IMR-90 (cell line): Measurements from ENCODE around the gene RRP15. TPM values are rescaled to one million over a fixed set of nuclear protein-coding genes. Genes with fewer than 3 reads are reported as not detected.

Experiments used
- ATAC-seq: fragments of 200-7000 bp; cut with Tn5 transposase; 2 replicates; pipeline ENCODE4 v1.9.1; 2020; ENCODE audit warnings: low read depth, mild to moderate bottlenecking, moderate library complexity
- BruUV-seq: library from RNA; stranded (reverse); fragments of 400-500 nt; replicated peaks from 2 replicates; lab custom pipeline; 2021; lab: Mats Ljungman, UMichigan
- CTCF ChIA-PET: fragments of 300-600 bp; formaldehyde crosslinking; extraction: SDS; loops from one replicate; lab custom pipeline; 2021; ENCODE audit warnings: antibody characterized with exemption; lab: Yijun Ruan, JAX
- POLR2A ChIA-PET: fragments of 300-600 bp; sonication (Branson Sonifier 250); formaldehyde crosslinking; loops from one replicate; lab custom pipeline; 2022; ENCODE audit warnings: antibody characterized with exemption; ENCODE audit not compliant: unreplicated experiment; lab: Charles Lee
- DNase-seq: peaks from one replicate; pipeline ENCODE4 v3.0.0; 2013
- H2AFZ ChIP-seq: replicated peaks from 2 replicates; pipeline ENCODE3; 2013; ENCODE audit warnings: low read length, mild to moderate bottlenecking; ENCODE audit not compliant: poor library complexity
- H2AK5ac ChIP-seq: 2 replicates; pipeline ENCODE4 v1.6.1; 2013; ENCODE audit warnings: low read depth, low read length, inconsistent platforms
- H2AK9ac ChIP-seq: replicated peaks from 2 replicates; pipeline ENCODE3; 2013; ENCODE audit warnings: mild to moderate bottlenecking, low read depth, low read length, moderate library complexity; ENCODE audit not compliant: poor library complexity
- H2BK120ac ChIP-seq: 2 replicates; pipeline ENCODE4 v1.6.1; 2013; ENCODE audit warnings: low read depth, low read length, inconsistent platforms
- H2BK15ac ChIP-seq: 3 replicates; pipeline ENCODE4 v1.6.1; 2013; ENCODE audit warnings: low read depth, low read length, inconsistent platforms
- H2BK20ac ChIP-seq: 2 replicates; pipeline ENCODE4 v1.6.1; 2013; ENCODE audit warnings: low read depth, mild to moderate bottlenecking, inconsistent platforms, low read length, moderate library complexity
- H2BK5ac ChIP-seq: 2 replicates; pipeline ENCODE4 v1.6.1; 2013; ENCODE audit warnings: mild to moderate bottlenecking, low read depth, low read length, inconsistent platforms; ENCODE audit not compliant: poor library complexity, severe bottlenecking
- H3K14ac ChIP-seq: replicated peaks from 2 replicates; pipeline ENCODE4 v1.6.1; 2013; ENCODE audit warnings: low read depth, low read length, inconsistent platforms
- H3K18ac ChIP-seq: 2 replicates; pipeline ENCODE4 v1.6.1; 2013; ENCODE audit warnings: low read depth, low read length, control low read depth
- H3K23ac ChIP-seq: 2 replicates; pipeline ENCODE4 v1.6.1; 2013; ENCODE audit warnings: low read depth, low read length, inconsistent platforms
- H3K27ac ChIP-seq: 2 replicates; pipeline ENCODE4 v1.5.1; 2013; ENCODE audit warnings: mild to moderate bottlenecking, control low read depth, low read length; ENCODE audit not compliant: insufficient read depth
- H3K27me3 ChIP-seq: 2 replicates; pipeline ENCODE4 v1.6.1; 2013; ENCODE audit warnings: low read length; ENCODE audit not compliant: control insufficient read depth, insufficient read depth
- H3K36me3 ChIP-seq: 2 replicates; pipeline ENCODE4 v1.6.1; 2013; ENCODE audit warnings: low read length, mixed read lengths; ENCODE audit not compliant: control insufficient read depth, insufficient read depth
- H3K4ac ChIP-seq: 2 replicates; pipeline ENCODE4 v1.6.1; 2013; ENCODE audit warnings: low read depth, low read length, inconsistent platforms
- H3K4me1 ChIP-seq: 2 replicates; pipeline ENCODE4 v1.6.1; 2013; ENCODE audit warnings: low read length, mixed read lengths; ENCODE audit not compliant: control insufficient read depth, insufficient read depth
- H3K4me2 ChIP-seq: 2 replicates; pipeline ENCODE4 v1.6.1; 2013; ENCODE audit warnings: low read depth, mild to moderate bottlenecking, control low read depth, low read length, moderate library complexity
- H3K4me3 ChIP-seq: 2 replicates; pipeline ENCODE4 v1.5.1; 2013; ENCODE audit warnings: low read depth, mild to moderate bottlenecking, control low read depth, low read length, moderate library complexity; ENCODE audit not compliant: insufficient read depth
- H3K56ac ChIP-seq: 2 replicates; pipeline ENCODE4 v1.6.1; 2013; ENCODE audit warnings: low read length, inconsistent platforms; ENCODE audit not compliant: insufficient read depth; ENCODE audit errors: extremely low read depth
- H3K79me1 ChIP-seq, 2 experiments: 2 replicates each; pipeline ENCODE4 v1.6.1; 2013; ENCODE audit warnings: low read length in 2 of 2, inconsistent platforms in 1 of 2, low read depth in 1 of 2
- H3K9ac ChIP-seq: 2 replicates; pipeline ENCODE4 v1.6.1; 2013; ENCODE audit warnings: low read depth, low read length, control low read depth
- H3K9me1 ChIP-seq: 2 replicates; pipeline ENCODE4 v1.6.1; 2013; ENCODE audit warnings: low read length, inconsistent platforms; ENCODE audit not compliant: insufficient read depth
- H3K9me3 ChIP-seq: 2 replicates; pipeline ENCODE4 v1.6.1; 2013; ENCODE audit warnings: low read length; ENCODE audit not compliant: control insufficient read depth, insufficient read depth
- H4K20me1 ChIP-seq: 2 replicates; pipeline ENCODE4 v1.6.1; 2013; ENCODE audit warnings: low read length, inconsistent platforms; ENCODE audit not compliant: insufficient read depth
- H4K5ac ChIP-seq: 2 replicates; pipeline ENCODE4 v1.6.1; 2013; ENCODE audit warnings: mild to moderate bottlenecking, low read depth, low read length, control low read depth
- H4K8ac ChIP-seq, 2 experiments: 2 replicates each; pipeline ENCODE4 v1.6.1; 2013; ENCODE audit warnings: low read depth in 2 of 2, low read length in 2 of 2, control low read depth in 1 of 2, inconsistent platforms in 1 of 2
- H4K91ac ChIP-seq: 2 replicates; pipeline ENCODE4 v1.6.1; 2013; ENCODE audit warnings: low read depth, low read length, inconsistent platforms; ENCODE audit not compliant: insufficient read depth
- BHLHE40 ChIP-seq: fragments of 150-350 bp; IDR thresholded peaks from 2 replicates; pipeline ENCODE4 v1.6.1; 2016; ENCODE audit warnings: mild to moderate bottlenecking, low read depth, low read length
- CEBPB ChIP-seq: IDR thresholded peaks from 2 replicates; pipeline ENCODE4 v1.6.1; 2012; ENCODE audit warnings: low read depth, low read length, improper control_type of control experiment
- CHD1 ChIP-seq: IDR thresholded peaks from 2 replicates; pipeline ENCODE4 v1.6.1; 2012; ENCODE audit warnings: low read depth, low read length, improper control_type of control experiment
- FOS ChIP-seq: fragments of 150-350 bp; IDR thresholded peaks from 2 replicates; pipeline ENCODE4 v1.6.1; 2016; ENCODE audit warnings: low read depth, low read length
- MAFK ChIP-seq: IDR thresholded peaks from 2 replicates; pipeline ENCODE4 v1.6.1; 2012; ENCODE audit warnings: low read depth, low read length, improper control_type of control experiment
- MAZ ChIP-seq: IDR thresholded peaks from 2 replicates; pipeline ENCODE4 v1.6.1; 2012; ENCODE audit warnings: low read depth, mild to moderate bottlenecking, low read length, improper control_type of control experiment, moderate library complexity, borderline replicate concordance
- MXI1 ChIP-seq: IDR thresholded peaks from 2 replicates; pipeline ENCODE4 v1.6.1; 2012; ENCODE audit warnings: low read depth, mild to moderate bottlenecking, low read length, moderate library complexity, borderline replicate concordance
- NFE2L2 ChIP-seq: fragments of 150-350 bp; IDR thresholded peaks from 2 replicates; pipeline ENCODE4 v1.6.1; 2016; ENCODE audit warnings: low read depth, mild to moderate bottlenecking, low read length
- POLR2A ChIP-seq: IDR thresholded peaks from 2 replicates; pipeline ENCODE4 v1.6.1; 2012; ENCODE audit warnings: mild to moderate bottlenecking, low read depth, low read length
- RAD21 ChIP-seq: IDR thresholded peaks from 2 replicates; pipeline ENCODE4 v1.6.1; 2012; ENCODE audit warnings: low read length, improper control_type of control experiment
- RCOR1 ChIP-seq: IDR thresholded peaks from 2 replicates; pipeline ENCODE4 v1.6.1; 2012; ENCODE audit warnings: mild to moderate bottlenecking, low read length, improper control_type of control experiment; ENCODE audit not compliant: insufficient replicate concordance
- RFX5 ChIP-seq: IDR thresholded peaks from 2 replicates; pipeline ENCODE4 v1.8.0; 2012; ENCODE audit warnings: low read depth, mild to moderate bottlenecking, low read length, moderate library complexity
- SMC3 ChIP-seq: fragments of 150-350 bp; IDR thresholded peaks from 2 replicates; pipeline ENCODE4 v1.6.1; 2016; ENCODE audit warnings: low read depth, mild to moderate bottlenecking, antibody characterized with exemption, low read length, moderate library complexity
- WGBS, 2 experiments: methylation state at CpG; one replicate each; pipeline versions ENCODE4 v1.1.5 to v1.1.7; 2013; ENCODE audit warnings: missing lambda C conversion rate in 2 of 2; ENCODE audit not compliant: insufficient read length in 1 of 2; ENCODE audit errors: extremely low coverage in 2 of 2; 5-methylcytosine and 5-hydroxymethylcytosine counted together
- dilution Hi-C: fragments of 300-500 bp; cut with HindIII; formaldehyde crosslinking; loops from one replicate; pipeline ENCODE4 v1.14.3; 2018; ENCODE audit warnings: low sequenced_read_pairs; ENCODE audit not compliant: unreplicated experiment
- in situ Hi-C: fragments of 300-500 bp; cut with MboI; formaldehyde crosslinking; loops from 3 replicates; pipeline ENCODE4 v1.14.3; 2019; ENCODE audit warnings: low sequenced_read_pairs, inconsistent platforms, mixed read lengths
- intact Hi-C: fragments of 100-400 bp; cut with micrococcal nuclease; formaldehyde crosslinking; loops from 2 replicates; pipeline ENCODE4 v1.10.0; 2022
- polyA plus RNA-seq, 3 experiments: library from polyadenylated mRNA; depleted of rRNA; stranded (reverse); fragments of >200 nt; gene quantifications; 2 replicates each; pipeline ENCODE4 v1.2.3, GENCODE V29; 2012; ENCODE audit warnings: low replicate concordance in 1 of 3
- total RNA-seq: library from RNA; depleted of rRNA; stranded (reverse); fragments of >200 nt; gene quantifications from 2 replicates; pipeline ENCODE4 v1.2.3, GENCODE V29; 2012
- TF ChIP-seq, protein P1 (sequence below): conservative IDR thresholded peaks from 2 replicates; pipeline ENCODE4 v1.5.1; 2012; ENCODE audit warnings: mild to moderate bottlenecking, low read depth, low read length, improper control_type of control experiment
- TF ChIP-seq, protein P2 (sequence below): fragments of 150-350 bp; IDR thresholded peaks from 2 replicates; pipeline ENCODE4 v1.6.1; 2016; ENCODE audit warnings: low read depth, mild to moderate bottlenecking, low read length, moderate library complexity, borderline replicate concordance

Gene RRP15
- total and polyA plus RNA-seq, 2 of the 4 experiments (the other 2 are of a cell fraction) = 3.1 to 4.1 TPM

DNA sequence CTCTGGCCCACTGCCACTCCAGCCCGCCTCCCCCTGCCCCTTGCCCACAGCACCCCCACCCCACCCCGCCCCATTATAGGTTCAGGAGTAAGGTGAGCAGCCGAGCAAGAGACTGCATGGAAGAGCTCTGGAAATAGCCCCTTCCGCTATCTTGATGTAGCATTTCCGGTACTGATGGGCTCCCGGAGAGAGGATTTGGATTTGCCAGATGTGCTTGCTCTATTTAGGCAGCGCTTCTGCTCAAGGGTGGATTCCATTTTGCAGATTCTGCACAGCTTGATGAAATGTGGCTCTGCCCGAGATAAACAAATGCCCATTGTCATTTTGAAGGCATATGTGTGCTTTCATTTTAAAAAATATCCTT is 67.0 kb downstream of the RRP15 start:
- H3K4ac ChIP-seq = no peak overlapping the region; the same call in 1 of the 2 replicates
- no peaks in the 10 kb centered on the region for H3K27me3 ChIP-seq
- H3K9ac ChIP-seq = no peak overlapping the region
- no peak overlapping the region for H2BK15ac ChIP-seq
- no peak overlapping the region for H2AK5ac ChIP-seq
- WGBS, 2 experiments = 100% methylated on average over 3 of the region's 8 CpGs; no CpG with 5 or more reads in 1 of the 2 experiments
- peaks cover 7% of the 10 kb centered on the region; the same call in 1 of the 2 replicates for H3K9me1 ChIP-seq
- no peak overlapping the region for H3K23ac ChIP-seq
- no peak overlapping the region for H2BK5ac ChIP-seq
- H3K36me3 ChIP-seq = no peaks in the 10 kb centered on the region; the same call in 1 of the 2 replicates
- H3K18ac ChIP-seq = no peak overlapping the region
- DNase-seq (no peak), ATAC-seq (no peak)
- in situ Hi-C loops (no loop called here), dilution Hi-C loops (no loop called here), intact Hi-C loops (no loop called here)
- no peak overlapping the region for H2BK20ac ChIP-seq
- H3K9me3 ChIP-seq = no peaks in the 10 kb centered on the region
- H4K5ac ChIP-seq = no peak overlapping the region
- no peak overlapping the region for H3K14ac ChIP-seq
- H4K20me1 ChIP-seq = no peaks in the 10 kb centered on the region
- H4K91ac ChIP-seq = no peak overlapping the region
- H4K8ac ChIP-seq = no peak overlapping the region
- POLR2A ChIA-PET = interaction anchor here (0.7 kb wide), 1 partner anchor 500 kb away, joined by 3 read pairs; no protein-coding TSS in a partner anchor
- TF ChIP-seq RAD21 (no peak), SMC3 (no peak), RFX5 (no peak), NFE2L2 (no peak), CHD1 (no peak), BHLHE40 (no peak), FOS (no peak), MAFK (no peak), RCOR1 (no peak), POLR2A (no peak), MXI1 (no peak), CEBPB (no peak), MAZ (no peak)
- TF ChIP-seq, protein P1, sequence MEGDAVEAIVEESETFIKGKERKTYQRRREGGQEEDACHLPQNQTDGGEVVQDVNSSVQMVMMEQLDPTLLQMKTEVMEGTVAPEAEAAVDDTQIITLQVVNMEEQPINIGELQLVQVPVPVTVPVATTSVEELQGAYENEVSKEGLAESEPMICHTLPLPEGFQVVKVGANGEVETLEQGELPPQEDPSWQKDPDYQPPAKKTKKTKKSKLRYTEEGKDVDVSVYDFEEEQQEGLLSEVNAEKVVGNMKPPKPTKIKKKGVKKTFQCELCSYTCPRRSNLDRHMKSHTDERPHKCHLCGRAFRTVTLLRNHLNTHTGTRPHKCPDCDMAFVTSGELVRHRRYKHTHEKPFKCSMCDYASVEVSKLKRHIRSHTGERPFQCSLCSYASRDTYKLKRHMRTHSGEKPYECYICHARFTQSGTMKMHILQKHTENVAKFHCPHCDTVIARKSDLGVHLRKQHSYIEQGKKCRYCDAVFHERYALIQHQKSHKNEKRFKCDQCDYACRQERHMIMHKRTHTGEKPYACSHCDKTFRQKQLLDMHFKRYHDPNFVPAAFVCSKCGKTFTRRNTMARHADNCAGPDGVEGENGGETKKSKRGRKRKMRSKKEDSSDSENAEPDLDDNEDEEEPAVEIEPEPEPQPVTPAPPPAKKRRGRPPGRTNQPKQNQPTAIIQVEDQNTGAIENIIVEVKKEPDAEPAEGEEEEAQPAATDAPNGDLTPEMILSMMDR = no peak
- TF ChIP-seq, protein P2, sequence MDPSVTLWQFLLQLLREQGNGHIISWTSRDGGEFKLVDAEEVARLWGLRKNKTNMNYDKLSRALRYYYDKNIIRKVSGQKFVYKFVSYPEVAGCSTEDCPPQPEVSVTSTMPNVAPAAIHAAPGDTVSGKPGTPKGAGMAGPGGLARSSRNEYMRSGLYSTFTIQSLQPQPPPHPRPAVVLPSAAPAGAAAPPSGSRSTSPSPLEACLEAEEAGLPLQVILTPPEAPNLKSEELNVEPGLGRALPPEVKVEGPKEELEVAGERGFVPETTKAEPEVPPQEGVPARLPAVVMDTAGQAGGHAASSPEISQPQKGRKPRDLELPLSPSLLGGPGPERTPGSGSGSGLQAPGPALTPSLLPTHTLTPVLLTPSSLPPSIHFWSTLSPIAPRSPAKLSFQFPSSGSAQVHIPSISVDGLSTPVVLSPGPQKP = no peak
- CTCF ChIA-PET = no interaction called here
- H3K79me1 ChIP-seq = peaks cover 19 to 20% of the 10 kb centered on the region in 2 experiments
- no peak overlapping the region for H2BK120ac ChIP-seq
- H3K4me3 ChIP-seq = no peak overlapping the region
- no TSS peak for BruUV-seq
- no peak overlapping the region for H2AFZ ChIP-seq
- peaks cover 6% of the 10 kb centered on the region for H3K4me1 ChIP-seq
- no peak overlapping the region for H2AK9ac ChIP-seq
- no peak overlapping the region for H3K56ac ChIP-seq
- 0 out of 2 replicates have a peak overlapping the region, but pooled peaks have one; percentile 18 for H3K27ac ChIP-seq
- H3K4me2 ChIP-seq = no peak overlapping the region
